D721Med (cell line): Measurements from ENCODE around the gene ASXL1.

Experiments used
- DNase-seq: peaks from one replicate; pipeline ENCODE4 v3.0.0; 2011; ENCODE audit warnings: low spot score; ENCODE audit not compliant: insufficient read length
- FAIRE-seq: peaks from 2 replicates; lab custom pipeline; 2011; peaks lifted over from hg19 to GRCh38; lab: Jason Lieb, UNC
- TF ChIP-seq, protein P1 (sequence below): IDR thresholded peaks from 2 replicates; pipeline ENCODE4 v1.5.1; 2012; ENCODE audit warnings: mild to moderate bottlenecking, control low read depth; ENCODE audit not compliant: insufficient read depth; ENCODE audit errors: missing control alignments

The ASXL1 gene

GRCh38 chr20:32411955-32412706 lies 54.0 kb downstream of the ASXL1 start:
- DNase-seq: no peak
- no peak for FAIRE-seq
- TF ChIP-seq, protein P1, sequence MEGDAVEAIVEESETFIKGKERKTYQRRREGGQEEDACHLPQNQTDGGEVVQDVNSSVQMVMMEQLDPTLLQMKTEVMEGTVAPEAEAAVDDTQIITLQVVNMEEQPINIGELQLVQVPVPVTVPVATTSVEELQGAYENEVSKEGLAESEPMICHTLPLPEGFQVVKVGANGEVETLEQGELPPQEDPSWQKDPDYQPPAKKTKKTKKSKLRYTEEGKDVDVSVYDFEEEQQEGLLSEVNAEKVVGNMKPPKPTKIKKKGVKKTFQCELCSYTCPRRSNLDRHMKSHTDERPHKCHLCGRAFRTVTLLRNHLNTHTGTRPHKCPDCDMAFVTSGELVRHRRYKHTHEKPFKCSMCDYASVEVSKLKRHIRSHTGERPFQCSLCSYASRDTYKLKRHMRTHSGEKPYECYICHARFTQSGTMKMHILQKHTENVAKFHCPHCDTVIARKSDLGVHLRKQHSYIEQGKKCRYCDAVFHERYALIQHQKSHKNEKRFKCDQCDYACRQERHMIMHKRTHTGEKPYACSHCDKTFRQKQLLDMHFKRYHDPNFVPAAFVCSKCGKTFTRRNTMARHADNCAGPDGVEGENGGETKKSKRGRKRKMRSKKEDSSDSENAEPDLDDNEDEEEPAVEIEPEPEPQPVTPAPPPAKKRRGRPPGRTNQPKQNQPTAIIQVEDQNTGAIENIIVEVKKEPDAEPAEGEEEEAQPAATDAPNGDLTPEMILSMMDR: no peak

GRCh38 chr20:32415494-32415893 lies 57.4 kb downstream of the ASXL1 start:
- FAIRE-seq: no peak
- TF ChIP-seq, protein P1: no peak
- no peak for DNase-seq

GRCh38 chr20:32416206-32416605 lies 58.1 kb downstream of the ASXL1 start:
- no peak for FAIRE-seq
- TF ChIP-seq, protein P1: no peak

GRCh38 chr20:32418376-32418775 lies 60.2 kb downstream of the ASXL1 start:
- no peak for FAIRE-seq
- DNase-seq: no peak
- TF ChIP-seq, protein P1: no peak

More at GRCh38 chr20:32416206-32416605, 58.1 kb downstream of the ASXL1 start:
- DNase-seq: no peak

GRCh38 chr20:32421290-32421689 lies 63.2 kb downstream of the ASXL1 start:
- FAIRE-seq: no peak
- TF ChIP-seq, protein P1: no peak
- no peak for DNase-seq

GRCh38 chr20:32427996-32428395 lies 69.9 kb downstream of the ASXL1 start:
- TF ChIP-seq, protein P1: no peak
- no peak for DNase-seq
- no peak for FAIRE-seq

GRCh38 chr20:32429343-32429742 lies 71.2 kb downstream of the ASXL1 start:
- TF ChIP-seq, protein P1: no peak
- DNase-seq (no peak), FAIRE-seq (no peak)
